ENCODE results near the gene FREM2.

- no peak for TF ChIP-seq CTCF (IDR thresholded peaks at IDR 0.05; ENCODE audit: low read depth, low read length)
- TF ChIP-seq MAX (IDR thresholded peaks at IDR 0.05; ENCODE audit: low read depth, low read length): no peak
- no peak for TF ChIP-seq POLR2A (IDR thresholded peaks at IDR 0.05; ENCODE audit: extremely low read depth, insufficient read length)
- no peak for TF ChIP-seq MYC (IDR thresholded peaks at IDR 0.05; ENCODE audit: low read depth, low read length)
Measured at GRCh38 chr13:38687246-38688229, 661 bp downstream of the FREM2 start.

Data from NB4 (cell line).